Endothelial cell of umbilical vein (primary cell): ENCODE measurements around the gene CCDC93. TPM values are rescaled to one million over a fixed set of nuclear protein-coding genes. Genes with fewer than 3 reads are reported as not detected.

Experiments
- BruUV-seq: library from RNA; stranded (reverse); fragments of 400-500 nt; replicated peaks from 2 replicates; lab custom pipeline; 2021; lab: Mats Ljungman, UMichigan
- CTCF ChIA-PET: fragments of 300-600, 350-600 bp; sonication (Branson Sonifier 250); formaldehyde crosslinking; loops from one replicate; lab custom pipeline; 2021; ENCODE audit warnings: antibody characterized with exemption, inconsistent platforms; lab: Charles Lee
- POLR2A ChIA-PET: fragments of 300-600, 350-600 bp; sonication (Branson Sonifier 250); formaldehyde crosslinking; loops from one replicate; lab custom pipeline; 2021; ENCODE audit warnings: antibody characterized with exemption, inconsistent platforms; lab: Charles Lee
- DNase-seq: peaks from one replicate; pipeline ENCODE4 v3.0.0-alpha.2; 2011; ENCODE audit warnings: low read depth, low spot score
- FAIRE-seq: peaks from 2 replicates; lab custom pipeline; 2011; peaks lifted over from hg19 to GRCh38; lab: Jason Lieb, UNC
- H2AFZ ChIP-seq: 2 replicates; pipeline ENCODE4 v1.6.0; 2012; ENCODE audit warnings: low read depth, low read length, control low read depth, inconsistent platforms
- H3K27ac ChIP-seq: 2 replicates; pipeline ENCODE4 v1.5.1; 2011; ENCODE audit warnings: low read depth, mild to moderate bottlenecking, control low read depth, low read length, moderate library complexity; ENCODE audit not compliant: insufficient read depth
- H3K27me3 ChIP-seq, 2 experiments: 2 replicates each; pipeline versions ENCODE4 v1.6.0 to v1.6.1; 2011; ENCODE audit warnings: low read length in 2 of 2, mixed read lengths in 1 of 2; ENCODE audit not compliant: control insufficient read depth in 2 of 2, insufficient read depth in 2 of 2
- H3K36me3 ChIP-seq, 2 experiments: 2 replicates in 1 of 2; 3 replicates in 1 of 2; pipeline ENCODE4 v1.5.1; 2011; ENCODE audit warnings: low read length in 2 of 2, mild to moderate bottlenecking in 1 of 2, moderate library complexity in 1 of 2; ENCODE audit not compliant: control insufficient read depth in 2 of 2, insufficient read depth in 2 of 2; ENCODE audit errors: extremely low read depth in 1 of 2
- H3K4me1 ChIP-seq: 3 replicates; pipeline ENCODE4 v1.5.1; 2011; ENCODE audit warnings: mild to moderate bottlenecking, low read length; ENCODE audit not compliant: control insufficient read depth, insufficient read depth; ENCODE audit errors: extremely low read depth
- H3K4me2 ChIP-seq: 2 replicates; pipeline ENCODE4 v1.6.1; 2011; ENCODE audit warnings: low read length, control low read depth, mixed read lengths; ENCODE audit not compliant: insufficient read depth
- H3K4me3 ChIP-seq, 3 experiments: fragments of 200-600 bp in 1 of 3; sonication (generic), shearing (Covaris generic) in 1 of 3; replicated peaks in 1 of 3; 2 replicates each; pipeline ENCODE4 v1.5.1; 2011 to 2016; ENCODE audit warnings: control low read depth in 3 of 3, low read length in 3 of 3, mild to moderate bottlenecking in 2 of 3, inconsistent platforms in 1 of 3, low read depth in 1 of 3, moderate library complexity in 1 of 3; ENCODE audit not compliant: insufficient read depth in 1 of 3
- H3K79me2 ChIP-seq: 2 replicates; pipeline ENCODE4 v1.6.0; 2012; ENCODE audit warnings: low read length, inconsistent platforms; ENCODE audit not compliant: control insufficient read depth, insufficient read depth
- H3K9ac ChIP-seq: replicated peaks from 2 replicates; pipeline ENCODE3; 2011; ENCODE audit warnings: low read length, control low read depth; ENCODE audit not compliant: insufficient read depth; ENCODE audit errors: extremely low read depth
- H3K9me1 ChIP-seq: replicated peaks from 3 replicates; pipeline ENCODE4 v1.6.0; 2011; ENCODE audit warnings: mild to moderate bottlenecking, low read length; ENCODE audit not compliant: control insufficient read depth, insufficient read depth; ENCODE audit errors: extremely low read depth
- H3K9me3 ChIP-seq: replicated peaks from 2 replicates; pipeline ENCODE4 v1.5.1; 2012; ENCODE audit warnings: low read length, inconsistent platforms; ENCODE audit not compliant: control insufficient read depth, insufficient read depth
- H4K20me1 ChIP-seq: replicated peaks from 2 replicates; pipeline ENCODE3; 2011; ENCODE audit warnings: mild to moderate bottlenecking, low read length; ENCODE audit not compliant: control insufficient read depth, insufficient read depth; ENCODE audit errors: extremely low read depth
- CTCF ChIP-seq, 2 donors: IDR thresholded peaks; 1 replicate in 1 of 2; 2 replicates in 1 of 2; pipeline ENCODE4 v1.5.1; 2011; ENCODE audit warnings: low read length in 2 of 2, mild to moderate bottlenecking in 2 of 2, moderate library complexity in 2 of 2, control low read depth in 1 of 2, inconsistent platforms in 1 of 2, low read depth in 1 of 2; ENCODE audit not compliant: insufficient read depth in 1 of 2; ENCODE audit errors: extremely low read depth in 1 of 2
- EZH2 ChIP-seq: IDR thresholded peaks from 2 replicates; pipeline ENCODE4 v1.6.1; 2012; ENCODE audit warnings: borderline replicate concordance, low read depth, mild to moderate bottlenecking, moderate library complexity, low read length, inconsistent platforms; ENCODE audit not compliant: severe bottlenecking
- FOS ChIP-seq: IDR thresholded peaks from 2 replicates; pipeline ENCODE4 v1.6.1; 2011; ENCODE audit warnings: mild to moderate bottlenecking, low read length, moderate library complexity, borderline replicate concordance; ENCODE audit not compliant: insufficient read depth
- GATA2 ChIP-seq: IDR thresholded peaks from 2 replicates; pipeline ENCODE4 v1.7.0; 2011; ENCODE audit warnings: low read depth, mild to moderate bottlenecking, moderate library complexity, mixed read lengths, low read length; ENCODE audit not compliant: insufficient read length, insufficient read depth
- JUN ChIP-seq: IDR thresholded peaks from 2 replicates; pipeline ENCODE4 v1.6.1; 2011; ENCODE audit warnings: borderline replicate concordance, low read depth; ENCODE audit not compliant: insufficient read length, insufficient read depth
- MAX ChIP-seq: IDR thresholded peaks from 2 replicates; pipeline ENCODE4 v1.6.1; 2011; ENCODE audit not compliant: insufficient read depth, insufficient read length
- MYC ChIP-seq: IDR thresholded peaks from one replicate; pipeline ENCODE4 v1.6.1; 2011; ENCODE audit warnings: mild to moderate bottlenecking, low read depth, low read length
- POLR2A ChIP-seq: IDR thresholded peaks from 2 replicates; pipeline ENCODE4 v1.6.1; 2012; ENCODE audit warnings: low read depth, mild to moderate bottlenecking, control low read depth, low read length
- POLR2AphosphoS5 ChIP-seq: IDR thresholded peaks from 2 replicates; pipeline ENCODE4 v1.6.1; 2012; ENCODE audit warnings: low read depth, mild to moderate bottlenecking, control low read depth, low read length, moderate library complexity; ENCODE audit not compliant: insufficient read depth
- dilution Hi-C: fragments of 300-500 bp; cut with MboI; formaldehyde crosslinking; loops from one replicate; pipeline ENCODE4 v1.15.0; 2019; ENCODE audit warnings: low sequenced_read_pairs; ENCODE audit not compliant: extremely low pct_ligation_motif_present
- intact Hi-C: fragments of 100-400 bp; cut with micrococcal nuclease; formaldehyde crosslinking; loops from one replicate; pipeline ENCODE4 v1.10.0; 2022
- polyA plus RNA-seq, 4 experiments: library from polyadenylated mRNA; depleted of rRNA in 3 of 4; stranded (reverse) in 3 of 4; unstranded in 1 of 4; fragments of >200 nt; gene quantifications; 2 replicates each; pipeline versions ENCODE4 v1.2.1 to v1.2.3, GENCODE V29; 2011 to 2012; ENCODE audit warnings: missing spikeins in 1 of 4
- total RNA-seq: library from RNA; stranded (reverse); gene quantifications from 2 replicates; pipeline ENCODE4 v1.2.3, GENCODE V29; 2021

The CCDC93 gene
- total and polyA plus RNA-seq, 2 donors (not counting 3 experiments of a cell fraction or from before 2014, with no cell fraction given): 13.8 to 35.1 TPM

GRCh38 chr2:117931266-117931665, 82.6 kb downstream of the CCDC93 start:
- Histone ChIP-seq H3K4me1 (peaks cover 4% of the 10 kb centered on the region), H3K4me3 (no peak overlapping the region), H3K27ac (no peak overlapping the region), H3K4me2 (no peak overlapping the region), H3K9me3 (no peaks in the 10 kb centered on the region), H3K36me3 (peaks cover 20 to 21% of the 10 kb centered on the region in 2 experiments), H3K79me2 (no peaks in the 10 kb centered on the region), H3K27me3 (no peaks in the 10 kb centered on the region), H2AFZ (no peak overlapping the region), H3K9ac (no peak overlapping the region), H3K9me1 (no peaks in the 10 kb centered on the region), H4K20me1 (no peaks in the 10 kb centered on the region)
- no TSS peak for BruUV-seq
- intact Hi-C loops (no loop called here), dilution Hi-C loops (no loop called here)
- no peak for FAIRE-seq
- ChIA-PET POLR2A (no interaction called here), CTCF (interaction anchor here (0.8 to 3.2 kb wide), 4 partner anchors 35 to 95 kb away, joined by 3 to 15 read pairs (median 8); no protein-coding TSS in a partner anchor)
- DNase-seq: no peak
- TF ChIP-seq POLR2A (no peak), MAX (no peak), FOS (no peak), MYC (no peak), POLR2AphosphoS5 (no peak), EZH2 (no peak), JUN (no peak), CTCF (IDR thresholded peaks at IDR 0.05; ENCODE audit: extremely low read depth in 1 of 2, insufficient read depth in 1 of 2, low read depth in 1 of 2, low read length in 2 of 2) (no peak), GATA2 (no peak)
